ENCODE measurements around the gene RPS27A.
"Not testable (repeated sequence)": the region's sequence is repeated elsewhere in the genome, so short reads cannot be mapped to it uniquely, and the experiment has no call there.

GRCh38 chr2:55191888-55192287, 40.6 kb upstream of the RPS27A start:
- TF ChIP-seq TAF1 (IDR thresholded peaks at IDR 0.05; ENCODE audit: borderline replicate concordance, low read depth, low read length); GATAD2B (conservative IDR thresholded peaks at IDR 0.05; ENCODE audit: low read depth); POLR2AphosphoS5 (IDR thresholded peaks at IDR 0.05; ENCODE audit: low read length); YY1 (IDR thresholded peaks at IDR 0.05; ENCODE audit: low read depth, low read length); STAT3 (IDR thresholded peaks at IDR 0.05; ENCODE audit: low read depth, low read length); RFX5 (IDR thresholded peaks at IDR 0.05; ENCODE audit: low read depth, low read length); RUNX3 (IDR thresholded peaks at IDR 0.05; ENCODE audit: low read length); CEBPB (IDR thresholded peaks at IDR 0.05; ENCODE audit: borderline replicate concordance in 1 of 2, low read depth in 2 of 2, low read length in 2 of 2); HDGF (IDR thresholded peaks at IDR 0.05); EP300 (IDR thresholded peaks at IDR 0.05; ENCODE audit: borderline replicate concordance in 1 of 2, control insufficient read depth in 1 of 2, low read depth in 2 of 2, low read length in 2 of 2); SUZ12 (IDR thresholded peaks at IDR 0.05; ENCODE audit: unreplicated experiment): not testable (repeated sequence)
- TF ChIP-seq, protein P1, sequence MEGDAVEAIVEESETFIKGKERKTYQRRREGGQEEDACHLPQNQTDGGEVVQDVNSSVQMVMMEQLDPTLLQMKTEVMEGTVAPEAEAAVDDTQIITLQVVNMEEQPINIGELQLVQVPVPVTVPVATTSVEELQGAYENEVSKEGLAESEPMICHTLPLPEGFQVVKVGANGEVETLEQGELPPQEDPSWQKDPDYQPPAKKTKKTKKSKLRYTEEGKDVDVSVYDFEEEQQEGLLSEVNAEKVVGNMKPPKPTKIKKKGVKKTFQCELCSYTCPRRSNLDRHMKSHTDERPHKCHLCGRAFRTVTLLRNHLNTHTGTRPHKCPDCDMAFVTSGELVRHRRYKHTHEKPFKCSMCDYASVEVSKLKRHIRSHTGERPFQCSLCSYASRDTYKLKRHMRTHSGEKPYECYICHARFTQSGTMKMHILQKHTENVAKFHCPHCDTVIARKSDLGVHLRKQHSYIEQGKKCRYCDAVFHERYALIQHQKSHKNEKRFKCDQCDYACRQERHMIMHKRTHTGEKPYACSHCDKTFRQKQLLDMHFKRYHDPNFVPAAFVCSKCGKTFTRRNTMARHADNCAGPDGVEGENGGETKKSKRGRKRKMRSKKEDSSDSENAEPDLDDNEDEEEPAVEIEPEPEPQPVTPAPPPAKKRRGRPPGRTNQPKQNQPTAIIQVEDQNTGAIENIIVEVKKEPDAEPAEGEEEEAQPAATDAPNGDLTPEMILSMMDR (IDR thresholded peaks at IDR 0.05 in 2 of 3, conservative IDR thresholded peaks at IDR 0.05 in 1 of 3; ENCODE audit: control insufficient read depth in 2 of 3, extremely low read depth in 1 of 3, insufficient read depth in 1 of 3, low read depth in 3 of 3, low read length in 3 of 3) = not testable (repeated sequence)
- TF ChIP-seq, protein P2, sequence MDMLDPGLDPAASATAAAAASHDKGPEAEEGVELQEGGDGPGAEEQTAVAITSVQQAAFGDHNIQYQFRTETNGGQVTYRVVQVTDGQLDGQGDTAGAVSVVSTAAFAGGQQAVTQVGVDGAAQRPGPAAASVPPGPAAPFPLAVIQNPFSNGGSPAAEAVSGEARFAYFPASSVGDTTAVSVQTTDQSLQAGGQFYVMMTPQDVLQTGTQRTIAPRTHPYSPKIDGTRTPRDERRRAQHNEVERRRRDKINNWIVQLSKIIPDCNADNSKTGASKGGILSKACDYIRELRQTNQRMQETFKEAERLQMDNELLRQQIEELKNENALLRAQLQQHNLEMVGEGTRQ (IDR thresholded peaks at IDR 0.05; ENCODE audit: borderline replicate concordance, low read depth, low read length) = not testable (repeated sequence)
- TF ChIP-seq, protein P3, sequence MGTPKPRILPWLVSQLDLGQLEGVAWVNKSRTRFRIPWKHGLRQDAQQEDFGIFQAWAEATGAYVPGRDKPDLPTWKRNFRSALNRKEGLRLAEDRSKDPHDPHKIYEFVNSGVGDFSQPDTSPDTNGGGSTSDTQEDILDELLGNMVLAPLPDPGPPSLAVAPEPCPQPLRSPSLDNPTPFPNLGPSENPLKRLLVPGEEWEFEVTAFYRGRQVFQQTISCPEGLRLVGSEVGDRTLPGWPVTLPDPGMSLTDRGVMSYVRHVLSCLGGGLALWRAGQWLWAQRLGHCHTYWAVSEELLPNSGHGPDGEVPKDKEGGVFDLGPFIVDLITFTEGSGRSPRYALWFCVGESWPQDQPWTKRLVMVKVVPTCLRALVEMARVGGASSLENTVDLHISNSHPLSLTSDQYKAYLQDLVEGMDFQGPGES (IDR thresholded peaks at IDR 0.05) = not testable (repeated sequence)

Measured in GM12878 (cell line).